Mononuclear cell (primary cell): ENCODE data around the gene ITPR3. TPM values are rescaled to one million over a fixed set of nuclear protein-coding genes. Genes with fewer than 3 reads are reported as not detected.

Experiments used
- H3K27me3 ChIP-seq: 2 replicates; pipeline ENCODE4 v1.6.0; 2011; ENCODE audit warnings: low read length, control low read depth; ENCODE audit not compliant: insufficient read depth
- H3K4me1 ChIP-seq: 2 replicates; pipeline ENCODE4 v1.5.1; 2011; ENCODE audit warnings: mild to moderate bottlenecking, low read length, control low read depth; ENCODE audit not compliant: insufficient read depth
- H3K4me3 ChIP-seq: 2 replicates; pipeline ENCODE4 v1.5.1; 2011; ENCODE audit warnings: mild to moderate bottlenecking, low read length, moderate library complexity
- H3K9me3 ChIP-seq: 2 replicates; pipeline ENCODE4 v1.5.1; 2011; ENCODE audit warnings: low read depth, mild to moderate bottlenecking, control low read depth, low read length
- total RNA-seq: library from RNA; depleted of rRNA; stranded (reverse); fragments of >200 nt; gene quantifications from one replicate; pipeline ENCODE4 v1.2.3, GENCODE V29; 2012

ITPR3 gene
- total RNA-seq, 1 donor: 13.6 TPM

- H3K4me3 ChIP-seq: no peak overlapping the region
- H3K27me3 ChIP-seq: no peaks in the 10 kb centered on the region
- peaks cover 71% of the 10 kb centered on the region for H3K4me1 ChIP-seq
- no peaks in the 10 kb centered on the region for H3K9me3 ChIP-seq
Observed at GRCh38 chr6:33695451-33695887, 74.3 kb downstream of the ITPR3 start.

- Histone ChIP-seq H3K27me3 (no peaks in the 10 kb centered on the region), H3K4me3 (no peak overlapping the region), H3K4me1 (peaks cover 71% of the 10 kb centered on the region), H3K9me3 (no peaks in the 10 kb centered on the region)
Observed at GRCh38 chr6:33696076-33696475, 75.0 kb downstream of the ITPR3 start.

GRCh38 chr6:33696548-33697518 is 75.7 kb downstream of the ITPR3 start:
- H3K9me3 ChIP-seq: no peaks in the 10 kb centered on the region
- H3K27me3 ChIP-seq: no peaks in the 10 kb centered on the region
- peaks cover 66% of the 10 kb centered on the region for H3K4me1 ChIP-seq
- no peak overlapping the region for H3K4me3 ChIP-seq

GRCh38 chr6:33697845-33698244 is 76.7 kb downstream of the ITPR3 start:
- H3K9me3 ChIP-seq: no peaks in the 10 kb centered on the region
- H3K27me3 ChIP-seq: no peaks in the 10 kb centered on the region
- no peak overlapping the region for H3K4me3 ChIP-seq
- peaks cover 56% of the 10 kb centered on the region for H3K4me1 ChIP-seq

GRCh38 chr6:33698494-33698893 is 77.4 kb downstream of the ITPR3 start:
- no peaks in the 10 kb centered on the region for H3K9me3 ChIP-seq
- H3K4me3 ChIP-seq: no peak overlapping the region
- peaks cover 50% of the 10 kb centered on the region for H3K4me1 ChIP-seq
- no peaks in the 10 kb centered on the region for H3K27me3 ChIP-seq

- no peaks in the 10 kb centered on the region for H3K27me3 ChIP-seq
- H3K4me1 ChIP-seq: peaks cover 43% of the 10 kb centered on the region
- no peaks in the 10 kb centered on the region for H3K9me3 ChIP-seq
- H3K4me3 ChIP-seq: no peak overlapping the region
Observed at GRCh38 chr6:33699131-33699530, 78.0 kb downstream of the ITPR3 start.

- no peaks in the 10 kb centered on the region for H3K27me3 ChIP-seq
- H3K4me3 ChIP-seq: no peak overlapping the region
- peaks cover 37% of the 10 kb centered on the region for H3K4me1 ChIP-seq
- H3K9me3 ChIP-seq: no peaks in the 10 kb centered on the region
Observed at GRCh38 chr6:33699739-33700138, 78.6 kb downstream of the ITPR3 start.

- H3K4me3 ChIP-seq: no peak overlapping the region
- H3K4me1 ChIP-seq: peaks cover 29% of the 10 kb centered on the region
- no peaks in the 10 kb centered on the region for H3K27me3 ChIP-seq
- no peaks in the 10 kb centered on the region for H3K9me3 ChIP-seq
Observed at GRCh38 chr6:33700391-33701050, 79.4 kb downstream of the ITPR3 start.

- no peak overlapping the region for H3K4me3 ChIP-seq
- H3K9me3 ChIP-seq: no peaks in the 10 kb centered on the region
- H3K27me3 ChIP-seq: no peaks in the 10 kb centered on the region
- H3K4me1 ChIP-seq: peaks cover 10% of the 10 kb centered on the region
Observed at GRCh38 chr6:33702345-33702977, 81.3 kb downstream of the ITPR3 start.

- peaks cover 3% of the 10 kb centered on the region for H3K4me1 ChIP-seq
Observed at GRCh38 chr6:33704215-33705066, 83.3 kb downstream of the ITPR3 start.

GRCh38 chr6:33705268-33705885 is 84.3 kb downstream of the ITPR3 start:
- no peaks in the 10 kb centered on the region for H3K9me3 ChIP-seq
- H3K4me3 ChIP-seq: no peak overlapping the region
- H3K27me3 ChIP-seq: no peaks in the 10 kb centered on the region
- H3K4me1 ChIP-seq: peaks cover 9% of the 10 kb centered on the region

More at GRCh38 chr6:33704215-33705066, 83.3 kb downstream of the ITPR3 start:
- Histone ChIP-seq H3K4me3 (no peak overlapping the region), H3K27me3 (no peaks in the 10 kb centered on the region), H3K9me3 (no peaks in the 10 kb centered on the region)

- no peaks in the 10 kb centered on the region for H3K9me3 ChIP-seq
- no peak overlapping the region for H3K4me3 ChIP-seq
- H3K4me1 ChIP-seq: peaks cover 16% of the 10 kb centered on the region
- no peaks in the 10 kb centered on the region for H3K27me3 ChIP-seq
Observed at GRCh38 chr6:33705955-33706725, 85.0 kb downstream of the ITPR3 start.

- H3K27me3 ChIP-seq: no peaks in the 10 kb centered on the region
- peaks cover 22% of the 10 kb centered on the region for H3K4me1 ChIP-seq
- no peaks in the 10 kb centered on the region for H3K9me3 ChIP-seq
- no peak overlapping the region for H3K4me3 ChIP-seq
Observed at GRCh38 chr6:33707771-33708170, 86.6 kb downstream of the ITPR3 start.
